ENCODE data around the gene RCCD1. TPM values are rescaled to one million over a fixed set of nuclear protein-coding genes. Genes with fewer than 3 reads are reported as not detected.

RCCD1 gene
- total RNA-seq, 2 experiments from 2014 or later, result 28.9 to 37.4 TPM

GRCh38 chr15:90989040-90989768 lies 34.5 kb downstream of the RCCD1 start:
- H3K27me3 Mint-ChIP-seq, result no peaks in the 10 kb centered on the region
- H3K9me3 Mint-ChIP-seq (ENCODE audit: low read depth), result no peaks in the 10 kb centered on the region
- ChIA-PET POLR2A (no interaction called here), CTCF (interaction anchor here (2.8 to 3.6 kb wide), 2 partner anchors 33 to 57 kb away, joined by 9 to 11 read pairs; partner anchors contain the start of gene HDDC3)
- no peak for ATAC-seq
- H3K4me3 Mint-ChIP-seq, result no peak overlapping the region
- intact Hi-C loops (cut with DNase I, micrococcal nuclease), result no loop called here
- no peak overlapping the region for H3K27ac Mint-ChIP-seq
- no peak for DNase-seq
- peaks cover 24% of the 10 kb centered on the region for H3K4me1 Mint-ChIP-seq
- peaks cover 21% of the 10 kb centered on the region for H3K36me3 Mint-ChIP-seq (ENCODE audit: low read depth)

GRCh38 chr15:90990446-90990845 lies 35.8 kb downstream of the RCCD1 start:
- CTCF ChIA-PET, result interaction anchor here (1.3 kb wide), 1 partner anchor 58 kb away, joined by 3 read pairs; the partner anchor contains the start of gene HDDC3
- Mint-ChIP-seq H3K36me3 (ENCODE audit: low read depth) (peaks cover 18% of the 10 kb centered on the region), H3K4me3 (no peak overlapping the region), H3K9me3 (ENCODE audit: low read depth) (no peaks in the 10 kb centered on the region), H3K27me3 (no peaks in the 10 kb centered on the region), H3K27ac (no peak overlapping the region), H3K4me1 (peaks cover 27% of the 10 kb centered on the region)
- no peak for DNase-seq
- POLR2A ChIA-PET, result interaction anchor here (1.5 kb wide), 1 partner anchor 38 kb away, joined by 3 read pairs; no protein-coding TSS in a partner anchor
- no peak for ATAC-seq
- intact Hi-C loops (cut with DNase I, micrococcal nuclease), result loop anchor here in 1 of 2 experiments (5.0 kb wide), 1 partner anchor 33 kb away; no protein-coding TSS in a partner anchor

- intact Hi-C loops (cut with DNase I, micrococcal nuclease), result loop anchor here in 1 of 2 experiments (5.0 kb wide), 1 partner anchor 34 kb away; no protein-coding TSS in a partner anchor
- Mint-ChIP-seq H3K9me3 (ENCODE audit: low read depth) (no peaks in the 10 kb centered on the region), H3K4me1 (peaks cover 31% of the 10 kb centered on the region), H3K27ac (no peak overlapping the region), H3K4me3 (no peak overlapping the region), H3K27me3 (no peaks in the 10 kb centered on the region), H3K36me3 (ENCODE audit: low read depth) (peaks cover 18% of the 10 kb centered on the region)
- ATAC-seq (no peak), DNase-seq (no peak)
- ChIA-PET POLR2A (interaction anchor here (1.5 kb wide), 1 partner anchor 39 kb away, joined by 3 read pairs; no protein-coding TSS in a partner anchor), CTCF (no interaction called here)
Measured at GRCh38 chr15:90991587-90992285, 37.1 kb downstream of the RCCD1 start.

DNA sequence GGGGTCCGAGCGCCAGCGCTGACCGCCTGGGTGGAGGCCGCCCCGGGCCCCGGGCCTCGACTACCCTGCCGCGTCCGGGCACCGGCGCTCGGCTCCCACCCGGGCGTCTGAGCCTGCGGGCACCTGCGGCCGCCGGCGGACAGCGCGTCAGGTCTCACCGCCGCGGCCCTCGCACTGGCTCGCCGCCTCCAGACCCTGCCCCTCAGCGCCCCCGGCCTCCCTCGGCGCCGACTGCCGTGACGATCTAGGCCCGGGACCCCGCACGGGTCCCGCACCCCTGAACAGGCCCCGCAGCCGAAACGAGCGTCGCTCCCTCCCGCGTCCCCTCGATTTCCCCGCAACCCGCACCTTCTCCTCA lies 39.4 kb downstream of the RCCD1 start:
- ChIA-PET CTCF (interaction anchor here (0.7 to 1.2 kb wide), 5 partner anchors 11 to 91 kb away, joined by 3 to 4 read pairs (median 3); partner anchors contain the start of gene MAN2A2), POLR2A (interaction anchor here (0.9 to 1.0 kb wide), 3 partner anchors 38 to 62 kb away, joined by 4 to 6 read pairs (median 5); partner anchors contain the start of genes HDDC3 and RCCD1)
- Mint-ChIP-seq H3K36me3 (ENCODE audit: low read depth) (peaks cover 31% of the 10 kb centered on the region), H3K4me1 (peaks cover 19% of the 10 kb centered on the region), H3K9me3 (ENCODE audit: low read depth) (no peaks in the 10 kb centered on the region), H3K27ac (peak overlapping the region; percentile 100), H3K27me3 (no peaks in the 10 kb centered on the region), H3K4me3 (peak overlapping the region; percentile 99)
- intact Hi-C loops (cut with DNase I, micrococcal nuclease), result loop anchor here (1.0 to 5.0 kb wide), 5 partner anchors 28 to 333 kb away; partner anchors contain the start of genes UNC45A (in 2 of the 2) and VPS33B (in 2 of the 2)
- DNase-seq, result no peak
- peak; percentile 7 for ATAC-seq

- peak; percentile 99 for ATAC-seq
- Mint-ChIP-seq H3K36me3 (ENCODE audit: low read depth) (peaks cover 35% of the 10 kb centered on the region), H3K27me3 (no peaks in the 10 kb centered on the region), H3K27ac (peak within 1 kb of the TSS; percentile 100), H3K4me1 (peaks cover 19% of the 10 kb centered on the region), H3K4me3 (peak within 1 kb of the TSS; percentile 99), H3K9me3 (ENCODE audit: low read depth) (no peaks in the 10 kb centered on the region)
- POLR2A ChIA-PET, result interaction anchor here (0.7 to 1.0 kb wide), 4 partner anchors 38 to 715 kb away, joined by 4 to 6 read pairs (median 4); partner anchors contain the start of genes HDDC3 and RCCD1
- DNase-seq, result peak; percentile 99
- intact Hi-C loops (cut with DNase I, micrococcal nuclease), result loop anchor here (1.0 to 5.0 kb wide), 5 partner anchors 28 to 334 kb away; partner anchors contain the start of genes UNC45A (in 2 of the 2) and VPS33B (in 2 of the 2)
- CTCF ChIA-PET, result interaction anchor here (0.7 to 1.2 kb wide), 5 partner anchors 12 to 92 kb away, joined by 3 to 4 read pairs (median 3); partner anchors contain the start of gene MAN2A2
Measured at GRCh38 chr15:90994417-90995311, 40.0 kb downstream of the RCCD1 start, which contains the start of gene PRC1. Gene PRC1, minus strand, starts transcription at chr15:90994535. Its CDS starts 118 bp downstream, at chr15:90994417.

- H3K27me3 Mint-ChIP-seq, result no peaks in the 10 kb centered on the region
- CTCF ChIA-PET, result interaction anchor here (1.0 kb wide), 1 partner anchor 35 kb away, joined by 3 read pairs; no protein-coding TSS in a partner anchor
- peaks cover 7% of the 10 kb centered on the region for H3K4me1 Mint-ChIP-seq
- ATAC-seq (no peak), DNase-seq (no peak)
- intact Hi-C loops (cut with DNase I, micrococcal nuclease), result no loop called here
- peaks cover 35% of the 10 kb centered on the region for H3K36me3 Mint-ChIP-seq (ENCODE audit: low read depth)
- POLR2A ChIA-PET, result no interaction called here
- no peaks in the 10 kb centered on the region for H3K9me3 Mint-ChIP-seq (ENCODE audit: low read depth)
- H3K4me3 Mint-ChIP-seq, result no peak overlapping the region
- H3K27ac Mint-ChIP-seq, result no peak overlapping the region
Measured at GRCh38 chr15:90998737-90999136, 44.1 kb downstream of the RCCD1 start.

- Mint-ChIP-seq H3K27ac (no peak overlapping the region), H3K4me3 (no peak overlapping the region), H3K4me1 (no peaks in the 10 kb centered on the region), H3K36me3 (ENCODE audit: low read depth) (peaks cover 37% of the 10 kb centered on the region), H3K9me3 (ENCODE audit: low read depth) (no peaks in the 10 kb centered on the region), H3K27me3 (no peaks in the 10 kb centered on the region)
- intact Hi-C loops (cut with DNase I, micrococcal nuclease), result no loop called here
- ATAC-seq (no peak), DNase-seq (no peak)
- ChIA-PET POLR2A (no interaction called here), CTCF (no interaction called here)
Measured at GRCh38 chr15:91001209-91001608, 46.5 kb downstream of the RCCD1 start.

- Mint-ChIP-seq H3K36me3 (ENCODE audit: low read depth) (peaks cover 25% of the 10 kb centered on the region), H3K4me1 (no peaks in the 10 kb centered on the region), H3K27ac (no peak overlapping the region), H3K27me3 (no peaks in the 10 kb centered on the region), H3K9me3 (ENCODE audit: low read depth) (no peaks in the 10 kb centered on the region), H3K4me3 (no peak overlapping the region)
- POLR2A ChIA-PET, result no interaction called here
- DNase-seq (no peak), ATAC-seq (no peak)
- intact Hi-C loops (cut with DNase I, micrococcal nuclease), result no loop called here
- CTCF ChIA-PET, result no interaction called here
Measured at GRCh38 chr15:91007266-91007665, 52.6 kb downstream of the RCCD1 start.
